Sigmoid colon (tissue), 4 donors: ENCODE data around the gene KDM3B.

Source experiments
- EP300 ChIP-seq, 4 donors: sonication (generic); formaldehyde crosslinking; IDR thresholded peaks; one replicate each; pipeline ENCODE4 v1.6.1; 2017; ENCODE audit warnings: antibody characterized with exemption in 4 of 4
- POLR2A ChIP-seq, 2 donors: fragments of 450-650 bp; IDR thresholded peaks; one replicate each; pipeline ENCODE4 v1.6.1; 2016; ENCODE audit warnings: antibody characterized with exemption in 2 of 2, mild to moderate bottlenecking in 2 of 2, moderate library complexity in 2 of 2
- POLR2AphosphoS5 ChIP-seq, 4 donors: sonication (generic); formaldehyde crosslinking; IDR thresholded peaks; one replicate each; pipeline ENCODE4 v1.6.1; 2017; ENCODE audit warnings: antibody characterized with exemption in 4 of 4
- TF ChIP-seq, protein P1 (sequence below), 4 experiments: fragments of 450-650 bp in 3 of 4; fragments of 200-600 bp in 1 of 4; IDR thresholded peaks; one replicate each; pipeline ENCODE4 v1.5.1; 2016 to 2019; ENCODE audit warnings: antibody characterized with exemption in 4 of 4, mild to moderate bottlenecking in 3 of 4, moderate library complexity in 2 of 4

DNA sequence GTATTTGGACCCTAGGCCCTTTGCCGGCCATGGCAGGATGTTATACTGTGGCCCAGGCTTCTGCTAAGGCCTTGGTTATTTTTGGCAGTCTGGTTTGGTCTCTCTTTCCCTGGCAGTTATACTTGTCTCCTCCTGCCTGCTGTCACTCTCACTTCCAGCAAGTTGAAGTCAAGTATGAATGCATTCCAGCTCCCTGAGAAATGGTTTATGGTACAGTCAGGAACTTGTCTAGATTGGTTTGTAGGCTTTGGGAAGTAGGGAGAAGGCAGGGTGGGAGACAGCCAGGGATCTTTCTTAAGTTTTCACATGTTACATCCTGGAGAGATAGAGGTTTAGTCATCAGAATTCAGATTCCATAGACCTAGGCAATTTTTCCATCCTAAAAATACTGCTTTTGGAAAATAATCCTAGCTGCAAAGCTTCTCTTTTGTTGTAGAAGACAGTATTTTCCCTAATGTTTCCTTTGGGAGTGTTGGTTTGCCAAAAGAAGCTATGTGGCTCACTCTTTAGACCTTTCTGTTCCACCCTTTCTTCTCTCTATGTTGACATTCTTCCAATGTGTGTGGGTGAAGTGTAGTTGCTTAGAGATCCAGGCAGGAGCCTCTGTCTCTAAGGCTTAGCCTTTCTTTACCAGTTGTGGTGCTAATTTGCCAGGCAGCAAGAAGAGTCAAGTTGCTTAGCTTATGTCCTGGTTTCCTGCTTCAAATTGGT, 2.5 kb upstream of the KDM3B start:
- TF ChIP-seq EP300 (IDR thresholded peaks at IDR 0.05) = no peak
- TF ChIP-seq, protein P1, sequence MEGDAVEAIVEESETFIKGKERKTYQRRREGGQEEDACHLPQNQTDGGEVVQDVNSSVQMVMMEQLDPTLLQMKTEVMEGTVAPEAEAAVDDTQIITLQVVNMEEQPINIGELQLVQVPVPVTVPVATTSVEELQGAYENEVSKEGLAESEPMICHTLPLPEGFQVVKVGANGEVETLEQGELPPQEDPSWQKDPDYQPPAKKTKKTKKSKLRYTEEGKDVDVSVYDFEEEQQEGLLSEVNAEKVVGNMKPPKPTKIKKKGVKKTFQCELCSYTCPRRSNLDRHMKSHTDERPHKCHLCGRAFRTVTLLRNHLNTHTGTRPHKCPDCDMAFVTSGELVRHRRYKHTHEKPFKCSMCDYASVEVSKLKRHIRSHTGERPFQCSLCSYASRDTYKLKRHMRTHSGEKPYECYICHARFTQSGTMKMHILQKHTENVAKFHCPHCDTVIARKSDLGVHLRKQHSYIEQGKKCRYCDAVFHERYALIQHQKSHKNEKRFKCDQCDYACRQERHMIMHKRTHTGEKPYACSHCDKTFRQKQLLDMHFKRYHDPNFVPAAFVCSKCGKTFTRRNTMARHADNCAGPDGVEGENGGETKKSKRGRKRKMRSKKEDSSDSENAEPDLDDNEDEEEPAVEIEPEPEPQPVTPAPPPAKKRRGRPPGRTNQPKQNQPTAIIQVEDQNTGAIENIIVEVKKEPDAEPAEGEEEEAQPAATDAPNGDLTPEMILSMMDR (IDR thresholded peaks at IDR 0.05) = no peak
- no peak for TF ChIP-seq POLR2A (IDR thresholded peaks at IDR 0.05)
- no peak for TF ChIP-seq POLR2AphosphoS5 (IDR thresholded peaks at IDR 0.05)
